GM19397 (cell line): ENCODE results near the gene ATRN.

Experiments used
- ATAC-seq: cut with Tn5 transposase; IDR thresholded peaks from one replicate; pipeline ENCODE4 v1.9.1; 2021; ENCODE audit warnings: mild to moderate bottlenecking, moderate library complexity; ENCODE audit not compliant: unreplicated experiment

ATRN gene

DNA sequence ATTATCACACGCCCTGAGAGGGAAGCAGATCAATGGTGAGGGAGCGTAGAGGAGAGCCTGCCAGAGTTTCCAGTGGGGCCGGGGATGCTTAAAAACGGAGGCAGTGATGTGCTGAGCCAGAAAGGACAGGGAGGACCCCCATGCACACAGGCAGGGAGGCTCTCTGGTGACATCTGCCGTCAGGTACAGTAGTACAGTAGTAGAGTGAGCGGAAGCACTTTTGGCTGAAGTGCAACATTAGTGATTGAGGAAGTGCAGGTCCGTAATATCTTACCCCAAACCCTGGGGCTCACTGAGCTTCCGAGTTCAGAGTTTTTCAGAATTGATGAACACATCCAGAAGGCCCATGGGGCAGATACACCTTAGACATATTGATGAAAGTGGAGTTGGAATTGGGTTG is 150.3 kb downstream of the ATRN start:
- ATAC-seq = no peak

DNA sequence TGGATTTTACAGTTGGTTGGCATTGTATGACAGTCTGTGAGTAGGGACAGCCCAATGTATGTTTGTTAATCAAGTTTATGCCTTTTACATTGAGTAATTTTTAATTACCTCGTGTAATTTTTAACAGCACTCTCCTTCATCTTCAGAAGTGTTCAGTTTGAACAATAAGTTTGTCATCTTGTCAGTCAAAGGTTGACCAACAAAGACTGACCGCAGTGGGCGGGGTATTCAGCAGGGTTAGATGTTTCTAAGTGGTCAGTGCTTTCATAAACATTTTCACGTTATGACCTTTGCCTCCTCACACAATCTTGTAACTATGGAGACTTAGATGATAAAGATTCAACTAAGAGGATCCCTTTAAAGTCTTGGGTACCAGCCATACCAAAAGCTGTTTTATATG is 151.6 kb downstream of the ATRN start:
- ATAC-seq = no peak

DNA sequence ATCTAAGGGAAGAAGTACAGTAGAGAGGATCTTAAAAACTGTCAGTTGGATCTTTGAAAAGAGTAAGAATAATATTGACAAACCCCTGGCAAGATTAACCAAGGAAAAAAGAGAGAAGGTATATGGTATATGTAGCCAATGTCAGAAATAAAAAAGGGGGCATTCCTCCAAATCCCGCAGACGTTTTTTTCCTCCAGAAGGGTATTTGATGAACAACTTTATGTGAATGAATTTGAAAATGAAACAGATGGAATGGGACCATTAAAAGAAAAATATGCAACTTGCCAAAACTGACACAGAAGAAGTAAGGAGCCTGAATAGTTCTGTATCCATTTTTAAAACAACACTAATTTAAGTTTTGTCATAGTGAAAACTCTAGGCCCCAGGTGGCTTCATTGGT is 156.7 kb downstream of the ATRN start:
- no peak for ATAC-seq

DNA sequence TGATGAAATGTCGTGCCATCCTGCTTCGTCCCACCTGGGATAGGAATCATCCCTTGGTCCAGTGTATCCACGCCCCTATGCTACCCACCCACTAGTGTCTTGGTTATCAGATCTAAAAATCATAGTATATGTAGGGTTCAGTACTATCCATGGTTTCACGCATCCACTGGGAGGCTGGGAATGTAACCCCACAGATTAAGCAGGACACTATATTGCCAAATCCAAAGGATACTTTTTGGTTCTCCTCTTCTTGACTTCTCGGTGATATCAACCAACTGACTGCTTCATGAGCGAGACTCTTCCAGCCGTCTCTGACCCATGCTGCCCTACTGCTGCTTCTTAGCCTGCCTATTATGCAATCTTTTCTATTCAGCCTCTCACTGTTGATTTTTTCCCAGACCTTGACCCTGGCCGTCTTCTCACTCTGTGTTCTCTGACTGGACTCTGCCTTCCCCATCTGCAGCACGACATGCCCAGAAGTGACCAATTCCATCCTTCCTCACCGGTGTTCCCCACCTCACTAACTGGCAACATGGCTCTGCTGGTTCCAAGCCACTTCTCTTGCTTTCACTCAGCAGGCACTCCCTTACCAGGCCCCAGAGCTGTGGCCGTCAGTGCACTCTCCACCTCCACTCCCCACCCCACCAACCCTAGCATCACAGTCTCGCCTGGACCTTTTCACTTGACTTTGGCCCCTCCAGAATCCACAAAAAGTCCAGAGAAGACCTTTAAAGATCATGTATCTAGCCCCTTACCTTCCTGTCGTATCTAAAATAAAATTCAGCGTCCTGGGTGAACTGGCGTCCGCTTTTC is 157.9 kb downstream of the ATRN start:
- no peak for ATAC-seq

DNA sequence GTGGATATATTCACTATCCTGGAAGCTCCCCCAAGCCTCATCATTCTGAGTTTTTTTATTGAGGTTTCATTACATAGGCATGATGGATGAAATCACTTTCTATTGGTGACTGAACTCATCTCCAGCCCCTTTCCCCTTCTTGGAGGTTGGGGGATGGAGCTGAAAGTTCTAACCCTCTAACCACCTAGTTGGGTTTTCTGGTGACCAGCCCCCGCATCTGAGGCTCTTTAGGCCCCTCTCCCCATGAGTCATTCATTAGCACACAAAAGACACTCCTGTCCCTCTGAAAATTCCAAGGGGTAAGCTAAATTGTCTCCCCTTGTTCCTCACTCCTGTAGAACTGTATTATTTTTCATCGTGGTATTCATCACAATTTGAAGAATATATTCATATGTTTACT is 159.1 kb downstream of the ATRN start:
- ATAC-seq = no peak

DNA sequence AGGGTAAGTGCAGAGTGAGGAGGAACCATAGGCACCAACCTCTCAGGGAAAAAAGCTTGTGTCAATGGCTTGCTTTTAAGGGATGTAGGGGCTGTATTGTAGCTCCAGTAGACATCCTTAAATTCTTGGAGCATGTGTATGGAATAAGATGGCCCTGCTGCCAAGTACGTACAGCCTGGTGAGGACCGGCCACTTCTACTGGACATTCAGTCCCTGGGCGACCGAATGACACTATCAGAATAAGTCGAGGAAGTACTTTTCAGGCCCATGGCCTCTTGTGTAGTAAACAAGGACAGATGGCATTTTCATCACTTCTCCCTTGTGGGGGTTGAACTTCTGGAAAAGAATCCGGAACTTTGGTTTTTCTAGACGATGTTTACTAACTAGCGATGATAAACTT is 159.6 kb downstream of the ATRN start:
- no peak for ATAC-seq

DNA sequence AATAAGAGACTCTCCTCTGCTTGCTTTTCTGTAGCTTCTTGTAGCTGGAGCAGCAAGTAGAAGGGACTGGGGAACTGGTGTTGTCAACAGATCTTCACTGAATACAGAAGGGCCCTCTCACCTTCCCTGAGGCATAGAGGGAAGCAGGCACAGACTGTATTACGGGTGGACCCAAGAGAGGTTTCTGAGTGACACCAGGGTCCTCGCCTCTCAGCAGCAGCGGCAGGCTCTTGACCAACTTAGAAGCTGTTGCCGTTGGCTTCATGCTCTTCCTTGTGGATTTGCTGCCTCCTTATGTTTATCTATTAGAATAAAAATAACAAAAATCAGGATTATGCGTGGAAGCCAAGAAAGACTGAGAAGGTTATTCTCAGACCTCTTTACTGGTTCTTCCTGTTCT is 160.7 kb downstream of the ATRN start:
- no peak for ATAC-seq

DNA sequence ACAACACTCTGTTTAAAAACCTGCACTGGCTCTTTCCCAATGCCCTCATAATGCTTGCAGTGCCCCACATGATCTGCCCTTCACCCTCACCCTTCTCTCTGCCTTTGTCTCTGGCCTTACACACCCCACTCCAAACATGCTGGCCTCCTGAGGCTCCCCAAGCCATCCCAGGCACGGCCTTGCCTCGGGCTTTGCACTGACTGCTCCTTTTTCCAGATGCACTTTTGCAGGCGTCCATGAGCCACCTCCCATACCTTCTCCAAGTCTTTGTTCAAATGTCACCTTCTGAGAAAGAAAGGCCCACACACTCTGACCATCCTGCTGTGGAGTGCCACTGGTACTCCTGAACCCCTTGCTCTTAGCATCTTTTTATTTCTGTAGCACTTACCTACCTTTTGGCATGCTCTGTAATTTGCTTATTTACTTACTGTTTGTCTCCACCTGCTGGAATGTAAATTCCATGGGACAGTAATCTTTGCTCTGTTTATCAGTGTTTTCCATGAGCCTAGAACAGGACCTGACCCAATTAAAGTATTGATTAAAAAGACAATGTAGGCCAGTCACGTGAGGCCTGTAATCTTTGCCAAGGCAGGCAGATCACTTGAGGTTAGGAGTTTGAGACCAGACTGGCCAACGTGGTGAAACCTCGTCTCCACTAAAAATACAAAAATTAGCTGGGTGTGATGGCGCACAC is 161.6 kb downstream of the ATRN start:
- no peak for ATAC-seq

DNA sequence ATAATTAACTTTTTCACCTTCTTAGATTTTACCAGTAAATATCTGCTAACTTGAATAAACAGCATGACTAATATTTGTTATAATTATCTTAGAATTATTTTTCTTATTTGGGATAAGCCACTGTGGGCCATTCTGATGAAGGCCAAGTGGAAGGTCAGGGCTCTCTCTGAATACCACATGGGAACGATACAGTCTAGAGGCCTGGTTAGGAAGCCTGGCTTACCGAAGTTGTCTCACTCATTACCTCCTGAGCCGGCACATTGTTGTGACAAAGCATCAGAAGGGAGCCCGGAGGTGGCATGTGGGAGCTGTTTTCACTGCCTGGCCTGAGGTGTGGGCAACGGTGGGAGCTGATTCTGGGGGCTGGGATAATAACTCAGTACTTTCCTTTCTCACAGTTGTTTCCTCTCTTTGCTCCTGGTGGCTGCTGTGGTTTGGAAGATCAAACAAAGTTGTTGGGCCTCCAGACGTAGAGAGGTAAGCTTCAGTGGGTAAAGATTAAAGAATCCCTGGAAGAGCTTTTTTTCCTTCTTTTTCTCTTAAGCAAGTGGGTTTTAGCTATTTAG is 163.2 kb downstream of the ATRN start:
- no peak for ATAC-seq

DNA sequence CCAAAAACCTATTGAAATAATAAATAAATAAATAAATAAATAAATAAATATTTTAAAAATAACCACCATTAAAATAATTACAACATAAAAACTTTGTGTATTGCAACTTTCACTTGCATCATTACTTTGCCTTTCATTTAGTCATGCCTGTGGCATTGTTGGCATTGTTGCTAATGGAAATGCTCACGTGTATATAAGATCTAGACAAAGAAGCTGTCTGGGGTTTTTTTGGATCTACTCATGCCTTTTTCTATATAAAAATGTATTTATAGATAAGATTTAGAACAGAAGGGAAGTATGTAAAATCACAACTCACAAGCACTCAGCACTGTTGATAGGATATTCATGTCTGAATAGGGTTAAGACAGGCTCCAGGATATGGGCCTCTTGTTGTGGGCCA is 164.5 kb downstream of the ATRN start:
- no peak for ATAC-seq

DNA sequence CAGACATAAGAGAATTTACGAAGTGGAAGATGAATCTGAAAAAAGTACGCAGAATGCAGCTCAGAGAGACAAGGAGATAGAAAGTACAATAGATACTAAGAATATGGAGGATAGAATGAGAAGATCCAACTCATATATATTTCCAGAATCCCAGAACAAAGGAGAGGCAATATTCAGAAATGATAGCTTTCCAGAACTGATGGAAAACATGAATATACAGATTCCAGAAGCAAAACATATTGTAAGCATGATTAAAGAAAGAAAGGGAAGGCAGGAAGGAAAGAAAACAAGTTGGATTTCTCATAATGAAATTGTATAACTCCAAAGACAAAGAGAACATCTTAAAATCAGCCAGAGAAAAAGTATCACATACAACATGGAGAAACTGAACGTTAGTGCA is 169.4 kb downstream of the ATRN start:
- ATAC-seq = no peak

DNA sequence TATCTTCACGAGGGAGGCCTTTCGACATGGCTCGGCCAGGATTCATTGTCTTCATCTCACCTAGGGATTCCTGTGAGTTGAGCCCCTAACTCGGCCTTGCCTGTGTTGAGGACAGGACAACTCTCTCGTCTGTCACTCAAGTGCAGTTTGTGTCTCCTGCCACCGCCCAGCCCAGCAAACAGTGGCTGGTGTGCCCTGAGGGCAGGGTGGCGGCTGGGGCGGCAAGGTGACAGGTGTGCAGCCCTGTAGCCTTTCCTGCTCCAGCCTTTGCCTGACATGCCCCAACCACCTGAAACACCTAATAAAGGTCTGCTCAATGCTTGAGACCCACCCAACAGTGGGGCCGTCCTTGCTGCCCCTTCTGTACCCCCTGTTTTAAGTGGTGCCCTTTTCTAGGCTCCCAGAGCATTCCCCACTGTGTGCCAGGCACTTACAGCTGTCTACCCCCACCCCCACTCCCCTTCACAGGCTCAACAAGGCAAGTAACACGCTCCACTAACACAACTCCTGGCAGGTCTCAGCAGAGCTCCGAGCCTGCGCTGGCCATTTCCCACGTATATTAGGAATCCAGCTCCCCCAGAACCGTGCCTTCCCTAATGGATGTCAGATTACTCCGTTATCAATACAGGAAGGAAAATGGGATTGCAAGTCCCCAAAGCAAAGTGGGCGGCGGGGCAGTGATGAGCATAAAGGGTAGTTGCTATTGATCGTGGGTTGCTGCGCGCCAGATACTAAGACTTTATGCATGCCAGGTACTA is 174.7 kb downstream of the ATRN start:
- ATAC-seq = no peak

DNA sequence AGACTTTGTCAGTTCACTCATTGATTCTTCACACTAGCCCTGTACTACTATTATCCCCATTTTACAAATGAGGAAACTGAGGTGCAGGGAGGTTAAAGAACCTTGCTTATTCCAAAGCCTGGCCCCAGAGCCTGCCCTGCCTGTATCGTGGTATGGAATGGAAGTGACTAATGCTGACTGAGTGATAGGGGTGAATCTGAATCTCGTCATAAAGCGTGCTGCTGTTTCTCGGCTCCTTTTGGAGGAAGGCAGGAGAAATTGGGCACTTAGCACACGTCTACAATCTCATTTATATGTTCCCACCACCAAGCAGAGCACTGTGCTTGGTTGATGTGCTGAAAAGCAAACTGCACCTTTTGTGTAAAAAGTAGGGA is 175.2 kb downstream of the ATRN start:
- no peak for ATAC-seq

DNA sequence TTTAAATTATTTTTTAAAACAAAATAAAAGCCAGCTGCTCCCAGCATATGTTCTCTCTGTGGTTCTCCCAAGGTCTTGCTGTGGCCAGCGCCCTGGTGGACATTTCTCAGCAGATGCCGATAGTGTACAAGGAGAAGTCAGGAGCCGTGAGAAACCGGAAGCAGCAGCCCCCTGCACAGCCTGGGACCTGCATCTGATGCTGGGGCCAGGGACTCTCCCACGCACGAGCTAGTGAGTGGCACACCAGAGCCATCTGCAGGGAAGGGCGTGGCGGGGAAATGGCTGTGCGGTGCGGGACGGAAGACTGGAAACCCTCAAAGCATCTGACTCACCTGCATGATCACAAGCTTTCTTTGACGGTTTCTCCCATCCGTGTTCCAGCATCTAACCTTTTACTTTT is 175.8 kb downstream of the ATRN start:
- no peak for ATAC-seq

DNA sequence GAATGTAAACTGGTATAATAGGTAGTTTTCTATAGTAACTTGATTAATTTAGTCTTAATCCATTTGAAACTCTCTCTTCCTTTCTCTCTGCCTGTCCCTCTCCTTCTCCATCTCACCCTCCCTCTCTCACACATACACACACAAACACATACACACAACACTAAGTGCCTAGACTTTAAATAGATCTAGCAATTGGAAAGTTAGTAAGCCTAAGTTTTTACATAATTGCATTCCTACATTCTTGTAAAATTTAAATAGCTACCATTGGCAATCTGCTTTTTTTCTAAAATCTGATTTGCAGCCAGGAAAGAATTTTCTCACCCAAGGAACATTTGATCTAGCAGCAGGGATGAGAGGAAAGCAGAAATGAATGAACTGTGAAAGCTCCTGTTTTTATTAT is 176.7 kb downstream of the ATRN start:
- no peak for ATAC-seq

DNA sequence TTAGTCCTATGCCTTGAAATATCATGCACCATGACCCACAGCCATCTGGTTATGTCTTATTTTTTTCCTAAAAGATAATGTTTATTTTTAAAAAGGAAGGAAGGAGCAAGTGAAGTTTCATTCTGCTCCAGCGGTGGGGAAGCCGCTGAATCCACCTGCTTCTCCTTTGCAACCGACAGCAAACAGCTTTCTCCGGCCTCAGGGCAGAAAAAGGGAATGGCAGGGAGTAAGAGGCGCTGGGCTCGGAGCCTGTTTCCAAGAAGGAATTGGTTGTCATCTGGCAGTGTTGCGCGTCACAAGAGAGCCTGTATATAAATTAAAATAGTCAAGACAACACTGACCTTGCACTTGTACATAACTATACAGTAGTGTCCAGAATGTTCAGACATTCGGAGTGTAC is 178.1 kb downstream of the ATRN start:
- no peak for ATAC-seq

DNA sequence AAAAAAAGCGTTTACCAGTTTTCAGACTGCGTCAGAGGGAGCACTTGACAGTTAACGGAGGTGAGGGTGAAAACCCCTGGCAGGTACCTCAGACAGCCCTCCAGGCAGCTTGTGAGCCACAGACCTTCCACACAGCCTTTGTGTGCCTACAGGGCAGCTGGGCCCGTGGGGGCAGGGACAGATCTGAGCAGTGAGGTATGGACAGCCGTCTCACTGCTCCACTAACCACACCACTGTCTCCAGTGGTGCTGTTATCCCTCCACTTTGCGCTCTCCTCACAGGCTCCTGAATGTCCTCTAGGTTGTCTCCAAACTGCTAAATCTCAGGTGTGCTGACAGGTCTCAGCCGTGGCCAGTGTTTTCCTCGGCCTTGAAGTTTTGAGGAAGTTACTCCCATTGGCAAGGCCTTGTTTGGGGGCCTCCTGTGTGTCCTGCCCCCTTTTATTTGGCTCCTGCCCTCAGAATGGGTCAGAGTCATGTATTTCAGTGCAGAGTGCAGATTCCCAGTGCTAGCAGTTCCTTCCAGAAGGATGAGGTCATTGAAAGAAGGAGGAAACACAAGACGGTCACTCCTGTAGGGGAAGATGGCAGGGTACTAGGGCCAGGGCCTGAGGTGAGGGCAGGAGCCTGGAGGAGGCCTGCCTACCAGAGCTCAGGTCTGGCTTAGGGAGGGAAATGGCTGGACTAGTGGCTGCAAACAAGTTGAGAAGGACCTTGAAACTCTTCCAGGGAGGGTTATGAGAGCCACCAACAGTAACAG is 180.6 kb downstream of the ATRN start:
- ATAC-seq = no peak

DNA sequence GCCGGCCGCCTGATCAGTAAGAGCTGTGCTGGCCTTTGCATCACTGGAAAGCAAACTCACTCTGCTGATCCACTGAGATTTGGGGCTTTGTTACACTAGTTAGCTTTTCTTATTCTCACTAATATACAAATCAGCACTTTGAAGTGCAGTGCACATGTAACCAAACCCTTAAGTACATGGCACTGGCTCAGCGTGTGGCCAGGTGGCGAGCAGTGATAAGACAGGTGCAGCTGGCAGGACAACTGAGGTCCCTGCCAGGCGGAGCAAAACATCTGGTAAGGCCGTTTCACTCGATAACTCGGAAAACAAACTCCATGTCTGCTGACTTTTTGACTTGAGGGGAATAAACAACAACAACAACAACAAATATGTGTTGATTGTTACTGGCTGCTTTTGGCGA is 181.4 kb downstream of the ATRN start:
- no peak for ATAC-seq

DNA sequence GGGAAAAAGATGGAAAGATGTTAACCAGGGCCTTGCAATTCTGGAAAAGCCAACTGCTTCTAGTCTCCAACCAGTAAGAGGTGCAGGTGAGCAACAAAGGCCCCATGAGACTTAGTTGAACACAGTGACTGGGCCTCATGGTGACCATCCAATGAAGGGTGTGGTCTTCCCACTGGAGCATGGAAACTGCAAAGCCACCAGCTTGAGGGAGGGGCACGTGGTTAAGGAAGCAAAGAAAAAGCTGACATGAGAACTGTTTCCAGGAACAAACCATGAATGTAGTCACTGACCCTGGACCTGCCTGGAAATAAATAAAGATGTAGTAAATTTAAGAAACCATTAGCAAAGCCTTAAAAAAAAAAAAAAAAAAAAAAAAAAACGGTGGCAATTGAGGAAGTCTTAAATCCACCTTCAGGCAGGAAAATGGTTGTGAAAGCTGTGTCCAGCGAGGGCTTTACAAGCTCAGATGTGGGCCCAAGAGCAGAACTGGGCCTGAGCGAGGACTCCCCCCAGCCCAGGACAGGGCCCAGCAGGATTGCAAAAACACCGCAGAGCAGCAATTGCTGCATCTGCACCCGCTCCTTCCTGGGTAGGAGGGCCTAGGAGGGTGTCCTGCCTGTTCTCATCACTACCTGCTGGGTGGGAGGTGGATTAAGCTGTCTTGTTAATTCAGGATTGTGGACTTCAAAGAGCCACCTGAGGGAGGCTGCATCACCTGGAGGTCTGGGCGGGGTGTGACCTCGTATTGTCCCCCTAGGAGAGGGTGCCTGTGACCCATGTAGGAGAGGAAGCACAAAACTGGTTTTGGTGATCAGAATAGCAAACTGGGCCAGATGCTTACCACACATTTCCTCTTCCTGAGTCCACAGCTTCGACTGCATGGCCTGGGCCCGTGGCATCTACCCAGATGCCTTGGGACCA is 182.1 kb downstream of the ATRN start:
- ATAC-seq = no peak

DNA sequence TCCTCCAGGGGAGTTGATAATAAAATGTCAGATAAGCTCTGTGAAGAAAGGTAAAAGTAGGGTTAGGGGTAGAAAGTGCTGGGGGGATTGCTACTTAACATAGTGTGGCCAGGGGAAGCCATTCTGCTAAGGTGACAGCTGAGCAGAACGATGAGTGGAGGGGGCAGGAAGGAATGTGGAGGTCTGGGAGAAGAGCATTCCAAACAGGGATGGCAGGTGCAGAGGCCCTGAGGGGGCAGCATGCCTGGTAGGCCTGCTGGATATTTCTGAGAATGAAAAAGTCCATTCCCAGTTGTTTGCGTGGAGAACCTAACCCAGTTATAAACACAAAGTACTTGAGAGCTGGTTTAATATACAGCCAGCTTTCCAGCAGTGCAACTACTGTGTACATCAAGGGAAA is 183.1 kb downstream of the ATRN start:
- no peak for ATAC-seq
